ENCODE data around the gene BHMT.
"Not testable (repeated sequence)": the region's sequence is repeated elsewhere in the genome, so short reads cannot be mapped to it uniquely, and the experiment has no call there.

BHMT gene

DNA sequence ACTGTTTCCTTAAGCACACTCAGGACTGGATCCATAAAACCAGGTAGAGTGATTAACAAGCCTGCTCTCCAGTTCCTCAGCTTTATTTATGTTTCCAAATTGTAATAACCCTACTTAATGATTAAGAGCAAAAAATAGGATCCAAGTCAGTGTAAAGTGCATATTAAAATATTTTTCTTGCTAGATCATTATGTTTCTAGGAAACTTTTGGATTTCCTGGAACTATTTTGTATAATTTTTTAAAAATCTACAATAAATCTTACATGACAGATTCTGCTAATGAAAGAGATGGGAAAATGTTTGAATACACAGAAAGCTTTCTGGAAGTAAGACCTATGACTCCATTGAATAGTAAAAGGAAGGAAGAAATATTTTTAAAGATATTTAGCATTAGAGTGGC, 35.5 kb downstream of the BHMT start:
- Histone ChIP-seq H3K27ac (ENCODE audit: low read depth, low read length) (no peak overlapping the region), H3K4me2 (ENCODE audit: low read length) (no peak overlapping the region), H2AK5ac (ENCODE audit: low read length) (no peak overlapping the region), H3K79me1 (ENCODE audit: low read length) (no peaks in the 10 kb centered on the region), H3K4me1 (ENCODE audit: control insufficient read depth, low read depth, low read length) (no peaks in the 10 kb centered on the region), H3K18ac (ENCODE audit: low read length) (no peak overlapping the region), H3K36me3 (ENCODE audit: control insufficient read depth, insufficient read depth, low read length) (no peaks in the 10 kb centered on the region), H3K27me3 (ENCODE audit: insufficient read depth, low read length, poor library complexity) (no peaks in the 10 kb centered on the region), H3K9ac (ENCODE audit: low read length) (no peak overlapping the region), H4K8ac (ENCODE audit: low read depth, low read length) (no peak overlapping the region), H4K5ac (ENCODE audit: low read length) (no peak overlapping the region), H2BK15ac (replicated peaks; ENCODE audit: low read depth) (no peak overlapping the region), H3K79me2 (ENCODE audit: control insufficient read depth, insufficient read depth, low read length) (no peaks in the 10 kb centered on the region), H3K4me3 (ENCODE audit: low read length) (no peak overlapping the region), H2BK5ac (ENCODE audit: low read length) (no peak overlapping the region), H3K56ac (ENCODE audit: low read length) (no peak overlapping the region), H2BK120ac (ENCODE audit: low read depth, low read length) (no peak overlapping the region), H3K4ac (ENCODE audit: low read depth, low read length) (no peak overlapping the region), H3K23ac (ENCODE audit: low read length) (no peak overlapping the region)
- no peak for DNase-seq

DNA sequence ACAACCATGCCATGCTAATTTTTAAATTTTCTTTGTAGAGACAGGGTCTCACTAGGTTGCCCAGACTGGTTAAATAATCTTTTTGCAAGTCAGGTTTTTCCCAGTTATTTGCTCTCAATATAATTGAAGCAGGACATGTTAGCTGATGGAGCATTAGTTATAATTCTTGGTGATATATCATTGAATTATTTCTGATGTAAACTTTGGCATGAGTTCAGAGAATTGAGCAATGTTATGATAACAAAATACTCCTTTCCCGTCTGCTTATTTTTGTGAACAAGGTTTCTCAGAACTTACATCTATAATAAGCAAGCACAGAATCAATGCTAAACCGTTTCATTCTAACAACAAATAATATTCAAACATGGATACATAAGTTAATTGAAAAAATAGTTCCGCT, 37.8 kb downstream of the BHMT start:
- Histone ChIP-seq H2BK5ac (ENCODE audit: low read length) (no peak overlapping the region), H4K8ac (ENCODE audit: low read depth, low read length) (no peak overlapping the region), H3K9ac (ENCODE audit: low read length) (no peak overlapping the region), H2BK15ac (replicated peaks; ENCODE audit: low read depth) (no peak overlapping the region), H3K79me1 (ENCODE audit: low read length) (no peaks in the 10 kb centered on the region), H3K79me2 (ENCODE audit: control insufficient read depth, insufficient read depth, low read length) (no peaks in the 10 kb centered on the region), H2BK120ac (ENCODE audit: low read depth, low read length) (no peak overlapping the region), H3K4me3 (ENCODE audit: low read length) (no peak overlapping the region), H3K4me1 (ENCODE audit: control insufficient read depth, low read depth, low read length) (no peaks in the 10 kb centered on the region), H3K23ac (ENCODE audit: low read length) (no peak overlapping the region), H3K36me3 (ENCODE audit: control insufficient read depth, insufficient read depth, low read length) (no peaks in the 10 kb centered on the region), H3K27me3 (ENCODE audit: insufficient read depth, low read length, poor library complexity) (no peaks in the 10 kb centered on the region), H3K18ac (ENCODE audit: low read length) (no peak overlapping the region), H3K4ac (ENCODE audit: low read depth, low read length) (no peak overlapping the region), H3K4me2 (ENCODE audit: low read length) (no peak overlapping the region), H4K5ac (ENCODE audit: low read length) (no peak overlapping the region), H2AK5ac (ENCODE audit: low read length) (no peak overlapping the region), H3K27ac (ENCODE audit: low read depth, low read length) (no peak overlapping the region), H3K56ac (ENCODE audit: low read length) (no peak overlapping the region)
- WGBS (ENCODE audit: extremely low coverage, insufficient coverage, low lambda C conversion rate): no CpG with 5 or more reads among the region's 3 CpGs
- no peak for DNase-seq

DNA sequence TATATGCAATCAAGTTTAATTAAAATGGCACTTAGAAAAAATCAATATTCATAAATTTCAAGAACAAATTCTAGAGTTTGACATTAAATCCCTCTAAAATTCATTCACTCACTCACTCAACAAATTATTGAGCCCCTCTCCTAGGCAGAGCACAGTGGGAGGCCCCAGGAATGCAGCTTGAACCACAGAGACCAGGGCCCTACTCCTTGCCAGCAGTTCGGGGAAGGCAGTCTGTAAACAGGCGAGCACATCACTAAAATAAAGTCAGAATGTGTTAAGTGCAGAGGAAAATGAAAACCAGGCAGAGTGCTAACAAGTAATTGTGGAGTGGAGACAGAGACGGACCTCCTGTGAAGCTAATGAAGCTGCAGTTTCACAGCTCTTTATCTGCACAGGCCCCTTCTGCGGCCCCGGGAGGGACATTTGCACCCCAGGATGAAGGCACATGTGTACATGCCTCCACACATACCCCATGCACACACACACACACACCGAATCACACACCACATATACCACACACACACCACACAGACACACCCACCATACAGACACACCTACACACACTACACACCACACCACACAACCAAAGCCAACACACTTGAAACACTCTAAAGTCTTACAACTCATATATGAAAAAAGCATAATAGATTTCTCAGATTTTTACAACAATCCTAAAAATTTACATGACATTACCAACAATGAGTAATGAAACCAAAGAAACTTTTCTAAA, 40.5 kb downstream of the BHMT start:
- H3K4me2 ChIP-seq (ENCODE audit: low read length): no peak overlapping the region
- H3K36me3 ChIP-seq (ENCODE audit: control insufficient read depth, insufficient read depth, low read length): no peaks in the 10 kb centered on the region
- no peak overlapping the region for H3K4ac ChIP-seq (ENCODE audit: low read depth, low read length)
- no peaks in the 10 kb centered on the region for H3K79me1 ChIP-seq (ENCODE audit: low read length)
- DNase-seq: peak; percentile 83
- no peak overlapping the region for H2AK5ac ChIP-seq (ENCODE audit: low read length)
- WGBS (ENCODE audit: extremely low coverage, insufficient coverage, low lambda C conversion rate): no CpG with 5 or more reads among the region's 6 CpGs
- H4K5ac ChIP-seq (ENCODE audit: low read length): no peak overlapping the region
- no peaks in the 10 kb centered on the region for H3K4me1 ChIP-seq (ENCODE audit: control insufficient read depth, low read depth, low read length)
- H2BK5ac ChIP-seq (ENCODE audit: low read length): no peak overlapping the region
- H2BK15ac ChIP-seq (replicated peaks; ENCODE audit: low read depth): no peak overlapping the region
- no peak overlapping the region for H3K4me3 ChIP-seq (ENCODE audit: low read length)
- H3K18ac ChIP-seq (ENCODE audit: low read length): no peak overlapping the region
- no peak overlapping the region for H3K9ac ChIP-seq (ENCODE audit: low read length)
- no peak overlapping the region for H3K23ac ChIP-seq (ENCODE audit: low read length)
- no peak overlapping the region for H4K8ac ChIP-seq (ENCODE audit: low read depth, low read length)
- no peaks in the 10 kb centered on the region for H3K27me3 ChIP-seq (ENCODE audit: insufficient read depth, low read length, poor library complexity)
- H3K27ac ChIP-seq (ENCODE audit: low read depth, low read length): no peak overlapping the region
- H3K56ac ChIP-seq (ENCODE audit: low read length): no peak overlapping the region
- no peaks in the 10 kb centered on the region for H3K79me2 ChIP-seq (ENCODE audit: control insufficient read depth, insufficient read depth, low read length)
- H2BK120ac ChIP-seq (ENCODE audit: low read depth, low read length): no peak overlapping the region

DNA sequence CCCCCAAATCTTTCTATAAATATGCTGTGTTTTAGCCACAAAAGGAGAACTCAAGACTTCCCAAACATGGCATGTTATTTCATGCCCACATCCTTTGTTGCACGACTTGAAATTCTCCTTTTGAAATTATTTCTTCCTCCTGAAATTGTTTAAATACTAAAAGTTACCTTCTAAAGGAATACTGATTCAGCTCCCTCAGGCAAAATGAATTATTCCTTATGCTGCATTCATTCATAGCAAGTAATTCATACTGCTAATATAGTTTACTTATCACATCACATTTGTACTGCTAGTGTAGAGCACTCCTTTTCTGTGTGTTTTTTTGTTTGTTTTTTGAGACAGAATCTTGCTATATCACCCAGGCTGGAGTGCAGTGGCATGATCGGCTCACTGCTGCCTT, 45.7 kb downstream of the BHMT start:
- H2BK15ac ChIP-seq (replicated peaks; ENCODE audit: low read depth): no peak overlapping the region

DNA sequence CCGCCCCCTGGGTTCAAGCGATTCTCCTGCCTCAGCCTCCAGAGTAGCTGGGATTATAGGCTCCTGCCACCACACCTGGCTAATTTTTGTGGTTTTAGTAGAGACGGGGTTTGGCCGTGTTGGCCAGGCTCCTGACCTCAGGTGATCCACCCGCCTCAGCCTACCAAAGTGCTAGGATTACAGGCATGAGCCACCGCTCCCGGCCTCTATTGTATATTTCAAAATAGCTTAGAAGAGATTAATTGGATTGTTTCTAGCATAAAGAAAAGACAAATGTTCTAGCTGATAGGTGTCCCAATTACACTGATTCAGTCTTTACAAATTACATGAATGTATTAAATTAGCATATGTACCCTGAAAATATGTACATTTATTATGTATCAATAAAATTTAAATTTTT, 50.0 kb downstream of the BHMT start:
- H3K27ac ChIP-seq (ENCODE audit: low read depth, low read length); H3K9ac ChIP-seq (ENCODE audit: low read length); H3K79me1 ChIP-seq (ENCODE audit: low read length); H3K36me3 ChIP-seq (ENCODE audit: control insufficient read depth, insufficient read depth, low read length); DNase-seq; H3K4me1 ChIP-seq (ENCODE audit: control insufficient read depth, low read depth, low read length); H3K4me2 ChIP-seq (ENCODE audit: low read length); H3K23ac ChIP-seq (ENCODE audit: low read length); H4K8ac ChIP-seq (ENCODE audit: low read depth, low read length); H3K27me3 ChIP-seq (ENCODE audit: insufficient read depth, low read length, poor library complexity); H3K4ac ChIP-seq (ENCODE audit: low read depth, low read length); H2AK5ac ChIP-seq (ENCODE audit: low read length); H3K18ac ChIP-seq (ENCODE audit: low read length); H3K4me3 ChIP-seq (ENCODE audit: low read length); H3K56ac ChIP-seq (ENCODE audit: low read length); H3K79me2 ChIP-seq (ENCODE audit: control insufficient read depth, insufficient read depth, low read length); H2BK120ac ChIP-seq (ENCODE audit: low read depth, low read length); H4K5ac ChIP-seq (ENCODE audit: low read length); H2BK15ac ChIP-seq (replicated peaks; ENCODE audit: low read depth); H2BK5ac ChIP-seq (ENCODE audit: low read length): not testable (repeated sequence)
- WGBS (ENCODE audit: extremely low coverage, insufficient coverage, low lambda C conversion rate): no CpG with 5 or more reads among the region's 7 CpGs

More for the DNA sequence above, 45.7 kb downstream of the BHMT start:
- H3K18ac ChIP-seq (ENCODE audit: low read length): no peak overlapping the region
- H3K79me1 ChIP-seq (ENCODE audit: low read length): no peaks in the 10 kb centered on the region
- no peak overlapping the region for H3K27ac ChIP-seq (ENCODE audit: low read depth, low read length)
- no peak overlapping the region for H4K8ac ChIP-seq (ENCODE audit: low read depth, low read length)
- no peaks in the 10 kb centered on the region for H3K36me3 ChIP-seq (ENCODE audit: control insufficient read depth, insufficient read depth, low read length)
- no peaks in the 10 kb centered on the region for H3K4me1 ChIP-seq (ENCODE audit: control insufficient read depth, low read depth, low read length)
- H2AK5ac ChIP-seq (ENCODE audit: low read length): no peak overlapping the region
- no peak overlapping the region for H3K4me3 ChIP-seq (ENCODE audit: low read length)
- no peak overlapping the region for H2BK120ac ChIP-seq (ENCODE audit: low read depth, low read length)
- WGBS (ENCODE audit: extremely low coverage, insufficient coverage, low lambda C conversion rate): no CpG with 5 or more reads among the region's 2 CpGs
- H3K4me2 ChIP-seq (ENCODE audit: low read length): no peak overlapping the region
- H3K79me2 ChIP-seq (ENCODE audit: control insufficient read depth, insufficient read depth, low read length): no peaks in the 10 kb centered on the region
- no peak overlapping the region for H3K4ac ChIP-seq (ENCODE audit: low read depth, low read length)
- no peaks in the 10 kb centered on the region for H3K27me3 ChIP-seq (ENCODE audit: insufficient read depth, low read length, poor library complexity)
- H3K23ac ChIP-seq (ENCODE audit: low read length): no peak overlapping the region
- no peak overlapping the region for H4K5ac ChIP-seq (ENCODE audit: low read length)
- no peak overlapping the region for H2BK5ac ChIP-seq (ENCODE audit: low read length)
- DNase-seq: no peak
- no peak overlapping the region for H3K9ac ChIP-seq (ENCODE audit: low read length)
- no peak overlapping the region for H3K56ac ChIP-seq (ENCODE audit: low read length)

DNA sequence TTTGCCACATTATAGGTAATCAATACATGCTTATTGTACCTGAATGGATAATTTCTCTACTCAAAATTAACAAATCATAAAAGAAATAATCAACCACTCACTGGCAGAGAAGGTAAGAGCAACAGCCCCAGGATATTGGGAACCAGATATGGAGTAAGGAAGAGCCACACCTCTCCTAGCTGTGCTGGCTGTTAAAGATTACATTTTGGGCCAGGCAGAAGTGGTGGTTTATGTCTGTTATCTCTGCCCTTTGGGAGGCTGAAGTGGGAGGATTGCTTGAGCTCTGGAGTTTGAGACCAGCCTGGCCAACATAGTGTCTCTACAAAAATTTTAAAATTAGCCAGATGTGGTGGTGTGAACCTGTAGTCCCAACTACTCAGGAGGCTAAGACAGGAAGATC, 56.4 kb downstream of the BHMT start:
- H3K4ac ChIP-seq (ENCODE audit: low read depth, low read length): no peak overlapping the region
- no peak overlapping the region for H3K23ac ChIP-seq (ENCODE audit: low read length)
- no peak overlapping the region for H3K56ac ChIP-seq (ENCODE audit: low read length)
- H3K4me2 ChIP-seq (ENCODE audit: low read length): no peak overlapping the region
- H3K9ac ChIP-seq (ENCODE audit: low read length): no peak overlapping the region
- H4K5ac ChIP-seq (ENCODE audit: low read length): no peak overlapping the region
- H3K79me2 ChIP-seq (ENCODE audit: control insufficient read depth, insufficient read depth, low read length): no peaks in the 10 kb centered on the region
- H3K18ac ChIP-seq (ENCODE audit: low read length): no peak overlapping the region
- H2AK5ac ChIP-seq (ENCODE audit: low read length): no peak overlapping the region
- no peaks in the 10 kb centered on the region for H3K79me1 ChIP-seq (ENCODE audit: low read length)
- H2BK15ac ChIP-seq (replicated peaks; ENCODE audit: low read depth): no peak overlapping the region
- DNase-seq: no peak
- H3K4me3 ChIP-seq (ENCODE audit: low read length): no peak overlapping the region
- H3K27ac ChIP-seq (ENCODE audit: low read depth, low read length): no peak overlapping the region
- no peaks in the 10 kb centered on the region for H3K4me1 ChIP-seq (ENCODE audit: control insufficient read depth, low read depth, low read length)
- no peak overlapping the region for H2BK120ac ChIP-seq (ENCODE audit: low read depth, low read length)
- H3K27me3 ChIP-seq (ENCODE audit: insufficient read depth, low read length, poor library complexity): no peaks in the 10 kb centered on the region
- H3K36me3 ChIP-seq (ENCODE audit: control insufficient read depth, insufficient read depth, low read length): no peaks in the 10 kb centered on the region
- H4K8ac ChIP-seq (ENCODE audit: low read depth, low read length): no peak overlapping the region
- no peak overlapping the region for H2BK5ac ChIP-seq (ENCODE audit: low read length)
